Astrocyte (in vitro differentiated cells and primary cell): ENCODE data around the gene PNMT. TPM values are rescaled to one million over a fixed set of nuclear protein-coding genes. Genes with fewer than 3 reads are reported as not detected.

ENCODE experiments used
- DNase-seq: peaks from one replicate; pipeline ENCODE4 v3.0.0-alpha.2; 2010; ENCODE audit warnings: low read depth
- FAIRE-seq: peaks from 2 replicates; lab custom pipeline; 2011; peaks lifted over from hg19 to GRCh38; lab: Jason Lieb, UNC
- H2AFZ ChIP-seq: 2 replicates; pipeline ENCODE4 v1.6.0; 2012; ENCODE audit warnings: low read depth, low read length, inconsistent platforms
- H3K27ac ChIP-seq: 2 replicates; pipeline ENCODE4 v1.5.1; 2011; ENCODE audit warnings: low read depth, low read length, inconsistent platforms
- H3K27me3 ChIP-seq: 2 replicates; pipeline ENCODE4 v1.6.0; 2011; ENCODE audit warnings: low read length, inconsistent platforms; ENCODE audit not compliant: insufficient read depth
- H3K36me3 ChIP-seq: 2 replicates; pipeline ENCODE4 v1.5.1; 2011; ENCODE audit warnings: low read length, inconsistent platforms; ENCODE audit not compliant: insufficient read depth
- H3K4me1 ChIP-seq: 2 replicates; pipeline ENCODE4 v1.5.1; 2011; ENCODE audit warnings: low read length, inconsistent platforms; ENCODE audit not compliant: insufficient read depth
- H3K4me2 ChIP-seq: 2 replicates; pipeline ENCODE4 v1.6.0; 2012; ENCODE audit warnings: low read length, inconsistent platforms
- H3K4me3 ChIP-seq: 2 replicates; pipeline ENCODE4 v1.5.1; 2011; ENCODE audit warnings: low read depth, mild to moderate bottlenecking, low read length, inconsistent platforms; ENCODE audit not compliant: insufficient read depth
- H3K79me2 ChIP-seq: 2 replicates; pipeline ENCODE4 v1.6.0; 2012; ENCODE audit warnings: mild to moderate bottlenecking, low read length, inconsistent platforms; ENCODE audit not compliant: insufficient read depth
- H3K9ac ChIP-seq: 2 replicates; pipeline ENCODE4 v1.6.0; 2012; ENCODE audit warnings: mild to moderate bottlenecking, low read length, inconsistent platforms
- H3K9me3 ChIP-seq: 2 replicates; pipeline ENCODE4 v1.5.1; 2012; ENCODE audit warnings: low read depth, mild to moderate bottlenecking, low read length, inconsistent platforms; ENCODE audit not compliant: insufficient read depth
- H4K20me1 ChIP-seq: 2 replicates; pipeline ENCODE4 v1.6.0; 2012; ENCODE audit warnings: low read length, inconsistent platforms; ENCODE audit not compliant: insufficient read depth
- H3K27ac Mint-ChIP-seq: one replicate; pipeline ENCODE4 v1.8.0; 2021; ENCODE audit warnings: mild to moderate bottlenecking, mixed read lengths; ENCODE audit not compliant: unreplicated experiment
- H3K27me3 Mint-ChIP-seq: one replicate; pipeline ENCODE4 v1.8.0; 2021; ENCODE audit warnings: low read depth, mixed read lengths; ENCODE audit not compliant: unreplicated experiment
- H3K36me3 Mint-ChIP-seq: one replicate; pipeline ENCODE4 v1.8.0; 2021; ENCODE audit warnings: low read depth, mixed read lengths; ENCODE audit not compliant: unreplicated experiment
- H3K4me1 Mint-ChIP-seq: one replicate; pipeline ENCODE4 v1.8.0; 2021; ENCODE audit warnings: low read depth, mixed read lengths; ENCODE audit not compliant: unreplicated experiment
- H3K4me3 Mint-ChIP-seq: one replicate; pipeline ENCODE4 v1.8.0; 2021; ENCODE audit warnings: mild to moderate bottlenecking, moderate library complexity, mixed read lengths; ENCODE audit not compliant: unreplicated experiment
- H3K9me3 Mint-ChIP-seq: one replicate; pipeline ENCODE4 v1.8.0; 2021; ENCODE audit warnings: mild to moderate bottlenecking, mixed read lengths; ENCODE audit not compliant: unreplicated experiment
- CTCF ChIP-seq: IDR thresholded peaks from 2 replicates; pipeline ENCODE4 v1.5.1; 2011; ENCODE audit warnings: low read depth, mild to moderate bottlenecking, inconsistent platforms, low read length, moderate library complexity; ENCODE audit not compliant: insufficient read depth
- EZH2 ChIP-seq: IDR thresholded peaks from 2 replicates; pipeline ENCODE4 v1.6.1; 2012; ENCODE audit warnings: mild to moderate bottlenecking, low read length, inconsistent platforms; ENCODE audit not compliant: insufficient read depth
- total RNA-seq: library from RNA; stranded (reverse); gene quantifications from 2 replicates; pipeline ENCODE4 v1.2.1, GENCODE V29; 2021

Gene PNMT
- total RNA-seq, 1 donor from 2014 or later: 0.59 TPM

DNA sequence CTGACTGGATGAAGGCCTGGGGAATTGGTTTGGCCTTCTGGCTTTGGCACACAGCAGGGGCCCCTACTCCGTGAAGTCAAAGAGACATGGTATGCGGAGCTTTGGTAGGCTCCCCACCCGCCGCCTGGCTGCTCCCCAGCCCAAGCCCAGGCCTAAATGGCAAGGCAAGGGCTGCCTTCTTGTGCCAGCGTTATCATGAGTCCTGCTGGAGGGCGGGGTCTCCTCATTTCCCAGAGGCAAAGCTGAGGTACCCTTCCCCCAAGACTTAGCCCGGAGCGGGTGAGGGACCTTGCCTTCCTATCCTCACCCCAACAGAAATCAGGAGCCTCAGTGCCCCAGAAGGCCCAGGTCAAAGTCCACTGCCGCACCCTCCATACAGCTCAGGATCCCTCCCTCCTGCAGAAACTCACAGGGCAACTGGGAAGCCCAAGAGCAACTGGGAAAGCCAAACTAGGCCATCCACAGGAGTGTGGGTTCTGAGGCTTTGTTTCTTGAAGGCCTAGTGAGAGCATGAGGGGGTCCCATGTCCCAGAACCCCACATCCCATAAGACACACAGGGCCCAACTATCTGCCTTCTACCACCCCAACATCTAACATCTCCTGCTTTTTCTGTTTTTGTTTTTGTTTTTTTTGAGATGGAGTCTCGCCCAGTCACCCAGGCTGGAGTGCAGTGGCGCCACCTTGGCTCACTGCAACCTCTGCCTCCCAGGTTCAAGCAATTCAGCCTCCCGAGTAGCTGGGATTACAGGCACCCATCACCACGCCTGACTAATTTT lies 10.3 kb downstream of the PNMT start:
- Histone ChIP-seq H3K27me3 (no peaks in the 10 kb centered on the region), H3K4me3 (no peak overlapping the region), H3K9me3 (no peaks in the 10 kb centered on the region), H3K36me3 (no peaks in the 10 kb centered on the region), H4K20me1 (no peaks in the 10 kb centered on the region), H3K4me1 (no peaks in the 10 kb centered on the region), H3K9ac (no peak overlapping the region), H3K4me2 (no peak overlapping the region), H3K79me2 (no peaks in the 10 kb centered on the region), H3K27ac (no peak overlapping the region), H2AFZ (no peak overlapping the region)
- no peak for DNase-seq
- Mint-ChIP-seq H3K4me3 (no peak overlapping the region), H3K4me1 (peaks cover 3% of the 10 kb centered on the region), H3K27me3 (peaks cover 21% of the 10 kb centered on the region), H3K9me3 (no peaks in the 10 kb centered on the region), H3K36me3 (peaks cover 10% of the 10 kb centered on the region), H3K27ac (no peak overlapping the region)
- no peak for TF ChIP-seq CTCF
- no peak for TF ChIP-seq EZH2
- no peak for FAIRE-seq

DNA sequence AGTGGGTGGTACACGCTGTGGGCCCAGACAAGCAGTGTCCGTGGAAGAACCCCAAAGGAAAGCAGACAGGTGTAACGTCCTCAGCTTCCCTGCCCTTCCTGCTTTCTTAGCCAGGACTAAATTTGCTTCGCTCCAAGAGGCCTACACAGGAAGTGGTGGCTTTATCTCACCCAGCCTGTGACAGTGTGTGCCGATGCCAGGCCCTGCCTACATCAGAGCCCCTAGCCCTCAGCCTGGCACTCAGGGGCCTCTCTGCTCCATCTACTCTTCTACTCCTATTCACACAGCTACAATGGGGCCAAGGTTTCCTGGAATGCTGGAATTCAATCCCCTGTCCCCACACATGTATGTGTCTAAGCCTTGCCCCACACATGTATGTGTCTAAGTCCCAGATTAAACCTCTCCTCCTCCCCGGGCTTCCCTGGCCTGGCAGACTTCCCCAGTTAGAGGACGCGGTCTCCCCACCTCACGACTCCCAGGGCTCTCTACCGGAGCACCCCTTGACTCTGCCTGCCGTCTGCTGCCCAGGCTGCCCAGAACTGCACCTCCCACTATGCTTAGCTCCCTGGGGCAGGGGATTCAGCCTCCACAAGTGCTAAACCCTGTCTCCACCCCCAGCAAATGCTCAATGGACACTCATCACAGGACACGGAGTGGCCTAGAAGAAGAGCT lies 11.4 kb downstream of the PNMT start:
- no peak overlapping the region for H3K27ac ChIP-seq
- Mint-ChIP-seq H3K4me3 (no peak overlapping the region), H3K27ac (no peak overlapping the region), H3K4me1 (peaks cover 3% of the 10 kb centered on the region), H3K27me3 (peaks cover 18% of the 10 kb centered on the region), H3K36me3 (peaks cover 10% of the 10 kb centered on the region), H3K9me3 (no peaks in the 10 kb centered on the region)
- no peak overlapping the region for H2AFZ ChIP-seq
- H3K4me2 ChIP-seq: no peak overlapping the region
- no peaks in the 10 kb centered on the region for H3K4me1 ChIP-seq
- H3K9ac ChIP-seq: no peak overlapping the region
- H3K36me3 ChIP-seq: no peaks in the 10 kb centered on the region
- TF ChIP-seq EZH2 (no peak), CTCF (no peak)
- H3K27me3 ChIP-seq: no peaks in the 10 kb centered on the region
- H3K4me3 ChIP-seq: no peak overlapping the region
- no peaks in the 10 kb centered on the region for H4K20me1 ChIP-seq
- DNase-seq (no peak), FAIRE-seq (no peak)
- H3K9me3 ChIP-seq: no peaks in the 10 kb centered on the region
- H3K79me2 ChIP-seq: no peaks in the 10 kb centered on the region
